H4 (cell line): ENCODE measurements around the gene RALY. TPM values are rescaled to one million over a fixed set of nuclear protein-coding genes. Genes with fewer than 3 reads are reported as not detected.

Source experiments
- DNase-seq: peaks from one replicate; pipeline ENCODE4 v3.0.0-alpha.2; 2015; ENCODE audit warnings: low spot score
- total RNA-seq: library from RNA; depleted of rRNA; stranded (reverse); fragments of >200 nt; shearing (Covaris generic); gene quantifications from 2 replicates; pipeline ENCODE4 v1.2.3, GENCODE V29; 2014

RALY gene
- total RNA-seq, 1 experiment from 2014 or later = 92.6 TPM

- DNase-seq = no peak
Measured at GRCh38 chr20:33986560-33987216, 7.0 kb upstream of the RALY start.

- no peak for DNase-seq
Measured at GRCh38 chr20:33990075-33990474, 3.6 kb upstream of the RALY start.

DNA sequence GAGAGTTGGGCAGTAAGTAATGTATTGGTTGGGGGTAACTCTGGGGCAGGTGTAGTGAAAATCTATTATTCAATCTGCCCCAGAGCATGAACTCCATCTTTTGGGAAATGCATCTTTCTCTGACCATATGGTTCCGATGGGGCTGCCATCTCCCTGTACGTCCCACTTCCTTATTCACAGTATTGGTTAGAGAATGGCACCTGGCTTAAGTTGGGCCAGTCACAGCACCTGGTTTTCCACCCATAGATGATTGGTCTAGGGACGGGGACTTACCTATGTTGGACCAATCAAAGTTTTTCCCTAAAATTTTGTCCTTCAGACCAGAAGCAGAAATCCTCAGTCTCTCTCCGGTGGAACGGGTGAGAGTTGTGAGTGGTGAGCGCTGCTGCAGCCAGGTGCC, 2.2 kb upstream of the RALY start:
- DNase-seq = no peak

- DNase-seq = no peak
Measured at GRCh38 chr20:33992145-33992922, 1.4 kb upstream of the RALY start.

- DNase-seq = peak; percentile 96
Measured at GRCh38 chr20:33992923-33993575, 662 bp upstream of the RALY start.

- peak; percentile 61 for DNase-seq
Measured at GRCh38 chr20:33994222-33994913, 657 bp downstream of the RALY start.

DNA sequence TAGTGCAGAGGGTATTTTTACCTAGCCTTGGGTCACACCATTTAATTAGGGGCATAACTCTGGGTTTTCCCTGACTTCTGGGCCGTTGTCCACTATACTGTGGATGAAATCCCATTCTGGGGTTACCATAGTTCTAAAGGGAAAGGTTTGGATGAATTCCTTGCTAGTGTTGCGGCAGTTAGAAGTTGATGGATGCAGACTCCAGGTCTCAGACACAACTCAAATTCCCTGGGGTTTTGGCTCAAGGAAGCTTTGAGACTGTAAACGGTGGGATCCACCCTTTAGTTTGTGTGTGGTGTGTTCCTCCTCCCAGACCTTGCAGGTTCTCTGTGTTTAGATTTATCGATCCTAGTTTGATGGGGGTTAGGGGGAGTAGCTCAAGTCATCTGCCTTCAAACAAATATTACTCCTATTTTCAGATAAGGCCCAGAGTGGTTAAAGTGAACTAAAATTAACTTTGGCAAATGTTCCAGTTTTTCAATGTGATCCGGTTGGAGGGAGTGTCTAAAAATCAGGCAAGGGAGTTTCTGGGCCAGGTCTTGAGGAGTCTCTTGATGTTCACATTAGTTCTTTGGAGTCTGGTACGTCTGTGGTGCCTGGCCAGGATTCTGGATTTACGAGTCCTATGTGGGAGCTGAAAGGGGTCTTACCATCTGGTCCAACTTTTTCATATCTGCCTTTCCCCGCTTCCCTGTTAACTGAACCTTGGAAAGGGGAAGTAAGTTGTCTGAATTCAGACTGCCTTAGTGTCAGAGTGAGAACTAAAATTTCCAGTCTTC, 1.5 kb downstream of the RALY start:
- no peak for DNase-seq

GRCh38 chr20:33999025-33999649, 5.4 kb downstream of the RALY start:
- peak; percentile 39 for DNase-seq

GRCh38 chr20:34001378-34001777, 7.7 kb downstream of the RALY start:
- no peak for DNase-seq

DNA sequence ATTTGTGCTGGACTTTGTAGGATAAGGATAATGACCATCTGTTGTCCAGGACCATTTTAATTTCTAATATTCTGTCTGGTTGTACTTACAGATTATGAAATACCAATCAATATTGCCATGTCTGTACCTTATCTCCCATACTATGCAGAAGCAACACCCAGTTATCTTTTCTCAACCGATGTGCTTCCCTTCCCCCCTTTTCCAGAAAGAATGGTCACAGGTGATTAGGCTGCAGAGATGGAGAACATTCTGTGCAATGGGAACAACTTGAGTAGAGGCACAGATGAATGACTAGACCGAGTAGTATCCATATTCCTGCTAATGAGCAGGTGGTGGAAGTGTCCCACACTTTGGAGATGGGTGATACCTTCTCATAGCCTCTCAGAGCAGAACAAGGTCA, 10.5 kb downstream of the RALY start:
- no peak for DNase-seq

GRCh38 chr20:34004790-34005457, 11.2 kb downstream of the RALY start:
- DNase-seq = no peak

GRCh38 chr20:34006619-34007018, 12.9 kb downstream of the RALY start:
- no peak for DNase-seq

GRCh38 chr20:34008477-34008876, 14.8 kb downstream of the RALY start:
- DNase-seq = no peak

DNA sequence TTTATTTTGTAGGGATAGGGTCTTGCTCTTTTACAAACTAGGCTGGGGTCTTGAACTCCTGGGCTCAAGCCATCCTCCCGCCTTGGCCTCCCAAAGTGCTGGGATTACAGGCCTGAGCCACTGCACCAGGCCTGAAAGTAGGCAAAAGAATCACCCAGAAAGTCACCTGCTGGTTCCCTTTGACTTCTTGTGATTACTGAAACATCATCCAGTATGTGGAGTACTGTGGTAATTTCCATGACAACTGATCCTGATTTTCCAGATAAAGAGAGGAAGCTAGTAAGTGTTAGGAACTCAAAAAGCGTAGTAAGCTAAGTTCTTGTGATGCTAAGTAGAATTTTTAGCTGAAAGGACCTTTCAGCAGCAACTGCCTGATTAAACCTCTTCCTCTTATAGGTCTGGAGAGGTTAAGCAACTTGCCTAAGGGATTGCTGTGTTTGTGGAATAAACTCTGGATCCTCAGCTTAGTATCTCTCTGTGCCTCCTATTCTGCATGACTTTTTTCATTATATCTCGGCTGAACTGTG, 16.8 kb downstream of the RALY start:
- DNase-seq = no peak

DNA sequence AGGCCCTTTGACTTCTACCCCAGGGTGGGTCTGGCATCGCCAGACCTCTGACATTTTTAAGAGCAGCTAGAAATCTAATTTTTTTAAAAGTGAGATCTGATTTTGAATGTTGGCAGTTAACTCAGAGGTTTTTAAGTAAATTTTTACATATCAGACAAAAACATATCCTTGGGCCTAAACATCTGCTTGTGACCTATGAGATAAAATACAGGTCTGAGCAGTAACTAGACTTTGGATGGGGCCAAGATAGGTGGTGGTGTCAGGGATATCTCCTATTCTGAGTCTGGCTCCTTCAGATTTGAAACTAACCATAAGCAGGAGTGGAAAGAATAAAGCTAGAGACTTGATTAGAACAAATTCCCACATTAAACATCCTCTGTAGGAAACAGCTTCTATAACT, 17.6 kb downstream of the RALY start:
- DNase-seq = no peak

- no peak for DNase-seq
Measured at GRCh38 chr20:34012330-34012729, 18.6 kb downstream of the RALY start.

- DNase-seq = no peak
Measured at GRCh38 chr20:34012735-34013134, 19.0 kb downstream of the RALY start.

- DNase-seq = no peak
Measured at GRCh38 chr20:34013554-34013953, 19.8 kb downstream of the RALY start.

DNA sequence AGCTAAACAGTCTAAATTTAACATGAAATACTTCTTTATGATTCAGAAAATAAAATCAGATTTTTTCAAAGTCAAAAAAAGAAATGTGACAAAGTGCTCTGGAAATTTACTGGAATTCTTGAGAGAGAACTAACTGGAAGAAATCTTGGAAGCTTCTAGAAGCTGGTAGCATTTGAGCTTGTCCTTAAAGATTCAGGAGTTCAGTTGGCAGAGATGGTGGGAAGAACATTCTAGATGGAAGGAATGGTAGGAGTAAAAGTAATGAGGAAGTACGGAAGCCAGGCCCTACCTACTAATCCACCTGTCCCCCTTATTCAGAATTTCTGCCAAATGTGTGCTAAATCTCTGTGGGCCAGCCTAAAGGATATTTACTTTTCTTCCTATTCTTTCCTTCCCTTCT, 21.2 kb downstream of the RALY start:
- no peak for DNase-seq
